NCI-H774 (cell line): ENCODE measurements around the gene OR5H6.
"Not testable (repeated sequence)": the region's sequence is repeated elsewhere in the genome, so short reads cannot be mapped to it uniquely, and the experiment has no call there.

Source experiments
- DNase-seq: peaks from one replicate; lab custom pipeline; 2025; lab: John Stamatoyannopoulos, UW

OR5H6 gene

GRCh38 chr3:98263944-98264343 is at the start of gene OR5H6:
OR5H6 (plus strand) TSS chr3:98264244; CDS start chr3:98264333, 89 bp downstream.
- DNase-seq, result no peak

DNA sequence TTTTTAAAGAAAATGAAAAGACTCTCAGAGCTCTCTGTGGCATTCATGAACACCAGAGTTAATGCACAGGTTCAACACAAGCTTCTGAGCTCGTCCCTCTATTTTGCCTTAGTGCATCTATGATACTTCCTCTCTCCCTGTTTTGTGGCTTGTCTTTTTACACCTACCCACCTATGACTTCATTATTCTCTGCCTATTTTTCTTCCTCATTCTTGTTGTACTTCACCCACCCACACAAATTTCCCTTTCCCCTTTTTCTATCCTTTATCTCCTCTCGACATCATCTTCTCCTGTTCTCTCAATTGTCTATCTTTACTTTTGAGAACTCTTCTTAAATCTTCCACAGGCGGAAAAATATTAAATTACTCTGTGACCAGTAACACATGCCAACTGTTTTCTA is 49.0 kb upstream of the OR5H6 start:
- no peak for DNase-seq

- no peak for DNase-seq
These were observed 40.0 kb upstream of the OR5H6 start for GRCh38 chr3:98223907-98224672.

DNA sequence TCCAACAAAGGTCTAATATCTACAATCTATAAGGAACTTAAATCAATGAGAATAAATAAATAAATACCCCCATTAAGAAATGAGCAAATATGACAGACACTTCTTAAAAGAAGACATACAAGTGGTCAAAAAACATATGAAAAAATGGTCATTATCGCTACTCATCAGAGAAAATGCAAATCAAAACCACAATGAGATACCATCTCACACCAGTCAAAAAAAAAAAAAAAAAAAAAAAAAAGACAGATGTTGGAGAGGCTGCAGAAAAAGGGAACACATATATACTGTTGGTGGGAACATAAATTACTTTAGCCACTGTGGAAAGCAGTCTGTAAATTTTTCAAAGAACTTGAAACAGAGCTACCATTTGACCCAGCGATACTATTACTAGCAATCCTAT is 31.6 kb upstream of the OR5H6 start:
- DNase-seq, result no peak

DNA sequence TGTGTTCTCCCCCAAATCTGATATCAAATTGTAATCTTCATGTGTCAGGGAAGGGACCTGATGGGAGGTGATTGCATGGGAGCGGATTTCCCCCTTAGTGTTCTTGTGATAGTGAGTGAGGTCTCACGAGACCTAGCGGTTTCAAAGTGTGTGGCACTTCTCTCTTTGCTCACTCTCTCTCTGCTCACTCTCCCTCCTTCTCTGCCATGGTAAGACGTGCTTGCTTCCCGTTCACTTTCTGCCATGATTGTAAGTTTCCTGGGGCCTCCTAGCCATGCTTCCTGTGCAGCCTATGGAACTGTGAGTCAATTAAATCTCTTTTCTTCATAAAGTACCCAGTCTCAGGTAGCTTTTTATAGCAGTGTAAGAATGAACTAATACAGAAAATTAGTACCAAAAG is 30.6 kb upstream of the OR5H6 start:
- no peak for DNase-seq

- DNase-seq, result no peak
These were observed 23.9 kb upstream of the OR5H6 start for GRCh38 chr3:98240131-98240530.

DNA sequence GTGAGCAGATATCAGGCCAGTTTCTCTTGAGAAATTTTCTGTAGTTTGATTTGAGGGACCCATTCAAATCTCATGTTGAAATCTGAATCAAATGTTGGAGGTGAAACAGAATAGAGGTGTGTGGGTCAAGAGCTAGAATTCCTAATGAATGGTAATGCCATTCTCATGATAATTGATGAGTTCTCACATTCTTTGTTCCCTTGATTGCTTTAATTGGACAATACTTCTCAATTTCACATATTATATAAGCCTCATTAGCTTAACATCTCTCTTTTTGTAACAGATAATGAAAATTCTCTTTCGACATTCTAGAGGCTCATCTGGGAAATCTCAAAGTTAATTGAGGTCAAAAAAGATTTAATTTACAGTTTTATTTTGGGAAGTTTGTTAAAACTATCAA is 21.9 kb upstream of the OR5H6 start:
- DNase-seq, result no peak

DNA sequence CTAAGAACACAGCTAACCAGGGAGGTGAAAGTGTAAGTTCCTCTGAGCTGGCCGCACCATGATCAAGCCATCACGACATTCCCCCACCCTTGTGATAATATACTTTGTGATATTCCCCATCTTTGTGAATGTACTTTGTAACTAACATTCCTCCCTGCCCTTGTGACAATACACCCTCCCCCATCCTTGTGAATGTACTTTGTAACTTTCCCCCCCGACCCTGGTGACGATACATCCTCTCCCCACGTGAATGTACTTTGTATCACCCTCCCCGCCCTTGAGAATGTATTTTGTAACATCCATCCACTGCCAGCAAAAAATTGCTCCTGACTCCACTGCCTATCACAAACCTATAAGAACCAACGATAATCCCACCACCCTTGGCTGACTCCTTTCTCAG is 20.2 kb upstream of the OR5H6 start:
- DNase-seq, result no peak

DNA sequence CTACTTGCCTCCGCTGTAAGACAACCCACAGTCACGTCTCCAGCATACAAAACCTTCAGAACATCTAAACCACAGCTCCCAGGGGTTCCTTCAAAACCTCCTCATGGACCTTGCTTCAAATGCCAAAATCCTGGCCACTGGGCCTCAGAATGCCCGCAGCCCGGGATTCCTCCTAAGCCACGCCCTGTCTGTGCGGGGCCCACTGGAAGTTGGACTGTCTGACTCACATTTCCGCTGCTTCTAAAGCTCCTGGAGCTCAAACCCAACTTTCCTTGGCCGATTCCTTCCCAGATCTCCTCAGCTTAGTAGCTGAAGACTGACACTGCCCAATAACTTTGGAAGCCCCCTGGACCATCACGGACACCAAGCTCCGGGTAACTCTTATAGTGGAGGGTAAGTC is 17.9 kb upstream of the OR5H6 start:
- no peak for DNase-seq

- not testable (repeated sequence) for DNase-seq
These were observed 8.0 kb upstream of the OR5H6 start for GRCh38 chr3:98256026-98256425.

DNA sequence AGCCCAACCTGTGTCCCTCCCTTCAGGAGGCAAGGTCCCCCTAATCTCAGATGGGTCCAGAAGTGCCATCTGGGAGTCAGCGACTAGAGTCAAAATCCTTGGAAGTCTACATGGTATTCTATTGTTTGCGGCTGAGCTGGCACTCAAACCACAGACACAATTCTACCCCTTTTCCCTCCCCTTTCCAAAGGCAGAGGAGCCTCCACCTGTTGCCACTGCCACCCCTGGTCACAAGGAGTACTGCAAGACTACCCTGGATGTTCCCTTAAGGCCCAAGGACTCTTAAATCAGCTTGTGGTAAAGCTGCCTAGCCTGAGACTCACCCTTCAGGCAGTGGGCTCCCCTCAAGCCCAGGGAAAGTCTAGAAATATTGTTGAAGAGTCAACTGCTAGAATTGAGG is 4.3 kb upstream of the OR5H6 start:
- no peak for DNase-seq

DNA sequence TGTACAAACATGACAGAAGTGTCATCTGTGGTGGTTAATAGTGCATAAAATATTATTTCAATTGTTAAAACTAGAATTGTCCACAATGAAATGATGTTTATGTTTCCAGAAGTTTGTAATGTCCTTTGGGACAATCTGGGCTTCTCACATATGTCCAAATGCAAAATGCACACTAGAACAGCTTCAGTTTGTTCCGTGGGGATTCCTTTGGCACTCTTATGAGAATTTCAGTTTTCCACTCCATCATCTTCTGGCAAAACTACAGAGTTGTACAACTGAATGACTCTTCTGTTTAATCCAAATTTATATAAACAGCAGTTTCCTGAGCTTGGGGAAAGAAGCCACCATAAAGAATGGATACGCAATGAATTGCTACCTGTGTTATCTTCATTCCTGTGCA is 2.0 kb upstream of the OR5H6 start:
- DNase-seq, result no peak

DNA sequence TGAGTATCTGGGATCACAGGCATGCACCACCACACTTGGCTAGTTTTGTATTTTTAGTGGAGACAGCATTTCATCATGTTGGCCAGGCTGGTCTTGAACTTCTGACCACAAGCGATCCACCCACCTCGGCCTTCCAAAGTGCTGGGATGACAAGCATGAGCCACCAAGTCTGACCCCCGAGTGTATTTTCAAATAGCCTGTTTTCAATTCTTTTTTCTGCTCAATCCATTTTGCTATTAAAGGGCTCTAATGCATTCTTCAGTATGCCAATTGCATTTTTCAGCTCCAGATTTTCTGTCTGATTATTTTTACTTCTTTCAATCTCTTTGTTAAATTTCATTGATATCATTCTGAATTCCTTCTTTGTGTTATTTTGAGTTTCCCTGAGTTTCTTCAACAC is 5.8 kb downstream of the OR5H6 start:
- no peak for DNase-seq

- no peak for DNase-seq
These were observed 8.1 kb downstream of the OR5H6 start for GRCh38 chr3:98272126-98272525.

DNA sequence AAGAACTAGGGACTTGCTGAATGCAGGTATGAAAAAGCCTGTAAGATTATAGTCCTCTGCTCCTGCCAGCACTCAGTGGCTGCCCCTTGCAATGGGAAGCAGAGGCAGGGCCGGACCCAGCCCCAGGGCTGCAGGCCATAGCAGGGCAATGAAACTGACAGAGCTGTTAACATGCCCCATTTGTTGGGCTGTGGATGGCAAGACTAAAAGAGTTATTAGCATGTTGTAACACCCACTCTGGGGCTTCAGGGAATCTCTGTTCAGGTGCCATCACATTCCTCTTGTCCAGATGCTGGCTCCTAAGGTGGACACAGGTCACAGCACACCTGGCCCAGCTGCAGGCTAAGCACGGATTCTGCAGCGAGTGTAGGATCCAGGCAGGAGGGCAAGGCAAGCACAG is 10.9 kb downstream of the OR5H6 start:
- DNase-seq, result no peak

DNA sequence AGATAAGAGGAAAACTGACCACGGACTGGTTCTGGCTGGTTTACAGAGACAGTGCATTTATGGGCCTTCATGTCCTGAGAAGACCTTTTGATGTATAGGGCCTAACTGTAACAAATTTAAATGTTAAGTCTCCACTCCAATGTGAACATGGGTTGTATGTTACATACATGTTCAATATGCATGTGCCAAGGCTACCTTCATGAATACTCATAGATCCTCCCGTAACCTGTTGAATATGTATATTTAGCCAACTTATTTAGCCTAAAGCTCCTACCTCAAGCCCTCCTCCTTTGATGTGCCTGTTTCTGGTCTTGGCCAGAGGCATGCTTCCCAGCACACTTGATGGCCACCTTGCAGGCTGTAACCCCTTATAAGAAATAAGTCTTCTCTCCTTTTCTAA is 18.2 kb downstream of the OR5H6 start, which contains the start of gene OR5H2:
Gene OR5H2 (plus strand): TSS at position 301 of the 400 bp plus-strand sequence. CDS start 398 bp downstream, outside the sequence.
- no peak for DNase-seq

DNA sequence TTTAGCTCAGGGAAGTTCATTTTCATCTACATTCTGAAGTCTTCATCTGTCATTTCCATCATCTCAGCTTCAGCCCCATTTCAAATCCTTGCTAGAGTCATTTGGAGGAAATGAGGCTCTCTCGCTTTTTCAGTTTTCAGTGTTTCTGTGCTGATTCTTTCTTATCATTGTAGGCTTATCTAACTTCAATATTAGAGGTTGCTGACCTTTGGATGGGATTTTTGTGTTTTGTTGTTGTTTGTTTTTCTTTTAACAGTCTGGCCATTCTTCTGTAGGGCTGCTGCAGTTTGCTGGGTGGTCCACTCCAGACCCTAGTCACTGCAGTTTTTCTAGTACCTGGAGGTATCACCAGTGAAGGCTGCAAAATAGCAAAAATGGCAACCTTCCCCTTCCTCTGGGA is 26.9 kb downstream of the OR5H6 start:
- DNase-seq, result no peak

- DNase-seq, result no peak
These were observed 27.4 kb downstream of the OR5H6 start for GRCh38 chr3:98291332-98291957.
